Lower lobe of right lung (tissue), 2 donors: ENCODE data around the gene SERINC5. TPM values are rescaled to one million over a fixed set of nuclear protein-coding genes. Genes with fewer than 3 reads are reported as not detected.
"Not testable (repeated sequence)": the region's sequence is repeated elsewhere in the genome, so short reads cannot be mapped to it uniquely, and the experiment has no call there.

Experiments
- ATAC-seq, 2 donors: fragments of 200-7000 bp; cut with Tn5 transposase; one replicate each; pipeline ENCODE4 v1.9.1; 2020 to 2022; ENCODE audit warnings: mild to moderate bottlenecking in 2 of 2, moderate library complexity in 2 of 2
- DNase-seq: peaks from one replicate; pipeline ENCODE4 v3.0.0-alpha.2; 2020
- H3K27ac ChIP-seq: fragments of 200-600 bp; one replicate; pipeline ENCODE4 v1.8.0; 2022
- H3K27me3 ChIP-seq: fragments of 200-600 bp; one replicate; pipeline ENCODE4 v1.8.0; 2022; ENCODE audit warnings: low read depth
- H3K36me3 ChIP-seq: fragments of 200-600 bp; one replicate; pipeline ENCODE4 v1.8.0; 2022; ENCODE audit warnings: mild to moderate bottlenecking
- H3K4me1 ChIP-seq: fragments of 200-600 bp; one replicate; pipeline ENCODE4 v1.8.0; 2022
- H3K4me3 ChIP-seq: fragments of 200-600 bp; one replicate; pipeline ENCODE4 v1.8.0; 2022; ENCODE audit warnings: mild to moderate bottlenecking
- H3K9me3 ChIP-seq: fragments of 200-600 bp; one replicate; pipeline ENCODE4 v1.8.0; 2022
- CTCF ChIP-seq: fragments of 200-600 bp; IDR thresholded peaks from one replicate; pipeline ENCODE4 v1.8.0; 2022; ENCODE audit warnings: antibody characterized with exemption, mild to moderate bottlenecking
- intact Hi-C: fragments of 100-400 bp; cut with DNase I; formaldehyde crosslinking; loops from one replicate; pipeline ENCODE4 v1.11.0; 2022
- long read RNA-seq: library from polyadenylated mRNA; unstranded; transcript quantifications from one replicate; pipeline ENCODE4 v2.0.0, GENCODE V29; 2021
- total RNA-seq: library from RNA; stranded (reverse); fragmentation: NEBNext Ultra II Directional; extraction: Animal tissue kit (Norgen Biotek cat#: 25700); gene quantifications from one replicate; pipeline ENCODE4 v1.2.1, GENCODE V29; 2021
- donor health status: DM: no; HTN: yes; CAD: no; lungs with severe emphysema.

The SERINC5 gene
- total RNA-seq, result 52.6 TPM
- long read RNA-seq, full-length matches to known transcripts, result 4 of 35 reads
- long read RNA-seq, partial matches to known transcripts, result 6 of 35 reads
- long read RNA-seq, other reads (novel, unspliced or antisense), result 25 of 35 reads

DNA sequence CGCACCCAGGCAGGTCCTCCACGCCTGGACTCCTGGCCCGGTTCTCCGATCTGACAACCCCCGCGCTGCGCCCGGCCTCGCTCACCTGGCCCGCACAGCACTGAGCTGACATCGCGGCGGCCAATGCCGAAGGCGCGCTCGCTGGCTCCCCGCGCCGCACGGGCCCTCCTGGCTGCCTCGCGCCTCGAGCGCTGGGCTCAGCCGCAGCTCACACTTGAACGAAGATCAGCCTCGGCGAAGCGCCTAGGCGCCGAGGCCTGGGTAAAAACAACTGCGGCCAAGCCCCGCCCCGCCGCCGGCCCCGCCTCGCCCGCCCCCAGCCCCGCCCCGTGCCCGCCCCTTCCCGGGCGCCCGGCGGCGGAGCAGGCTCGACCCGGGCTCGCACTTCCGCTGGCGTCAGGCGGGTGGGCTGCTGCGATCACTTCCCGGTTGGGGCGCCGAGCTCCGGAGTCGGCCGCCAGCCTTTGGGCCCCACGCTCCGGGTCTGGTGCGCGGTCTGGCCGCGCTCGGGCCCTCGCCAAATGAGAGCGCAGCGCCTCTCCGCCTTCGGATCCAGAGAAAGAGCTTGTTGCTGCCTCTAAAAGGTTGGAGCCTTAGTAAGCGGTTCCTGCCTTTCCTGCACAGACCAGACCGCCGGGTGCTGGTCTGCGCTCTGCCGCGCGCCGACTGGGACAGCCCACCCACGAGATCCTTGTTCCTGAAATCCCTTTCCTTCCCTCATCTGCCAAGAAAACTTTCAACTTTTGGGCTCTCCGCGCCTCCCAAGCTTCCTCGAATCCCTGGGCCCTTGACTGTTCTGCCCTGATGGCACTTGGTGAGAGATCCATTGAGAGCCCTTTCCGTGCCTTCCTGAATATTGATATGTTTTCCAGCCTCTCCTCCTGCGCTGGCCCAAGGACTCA is at the start of gene SERINC5:
SERINC5 (minus strand) TSS at position 238 of the 902 bp plus-strand sequence; CDS start at position 112, 126 bp downstream.
- ATAC-seq, result peak; percentile 94 to 95
- intact Hi-C loops, result no loop called here
- Histone ChIP-seq H3K27me3 (no peaks in the 10 kb centered on the region), H3K4me3 (peak within 1 kb of the TSS; percentile 91), H3K27ac (peak within 1 kb of the TSS; percentile 97), H3K4me1 (peaks cover 54% of the 10 kb centered on the region), H3K9me3 (no peaks in the 10 kb centered on the region), H3K36me3 (no peaks in the 10 kb centered on the region)
- peak; percentile 9 for TF ChIP-seq CTCF
- DNase-seq, result peak; percentile 91

GRCh38 chr5:80302636-80303035 is 46.8 kb upstream of the SERINC5 start:
- TF ChIP-seq CTCF, result no peak
- no peak overlapping the region for H3K27ac ChIP-seq
- no peaks in the 10 kb centered on the region for H3K9me3 ChIP-seq
- no peak overlapping the region for H3K4me3 ChIP-seq
- H3K4me1 ChIP-seq, result no peaks in the 10 kb centered on the region
- no peaks in the 10 kb centered on the region for H3K36me3 ChIP-seq
- H3K27me3 ChIP-seq, result no peaks in the 10 kb centered on the region
- DNase-seq (no peak), ATAC-seq (no peak)
- intact Hi-C loops, result no loop called here

GRCh38 chr5:80301342-80301741 is 45.5 kb upstream of the SERINC5 start:
- H3K36me3 ChIP-seq, H3K4me1 ChIP-seq, DNase-seq, H3K27me3 ChIP-seq, intact Hi-C loops, H3K9me3 ChIP-seq, ATAC-seq, H3K27ac ChIP-seq, H3K4me3 ChIP-seq: not testable (repeated sequence)

DNA sequence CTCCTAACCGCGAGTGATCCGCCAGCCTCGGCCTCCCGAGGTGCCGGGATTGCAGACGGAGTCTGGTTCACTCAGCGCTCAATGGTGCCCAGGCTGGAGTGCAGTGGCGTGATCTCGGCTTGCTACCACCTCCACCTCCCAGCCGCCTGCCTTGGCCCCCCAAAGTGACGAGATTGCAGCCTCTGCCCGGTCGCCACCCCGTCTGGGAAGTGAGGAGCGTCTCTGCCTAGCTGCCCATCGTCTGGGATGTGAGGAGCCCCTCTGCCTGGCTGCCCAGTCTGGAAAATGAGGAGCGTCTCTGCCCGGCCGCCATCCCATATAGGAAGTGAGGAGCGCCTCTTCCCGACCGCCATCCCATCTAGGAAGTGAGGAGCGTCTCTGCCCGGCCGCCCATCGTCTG is 44.9 kb upstream of the SERINC5 start:
- intact Hi-C loops, H3K9me3 ChIP-seq, H3K27me3 ChIP-seq, ATAC-seq, H3K27ac ChIP-seq, H3K36me3 ChIP-seq, DNase-seq, H3K4me3 ChIP-seq, H3K4me1 ChIP-seq: not testable (repeated sequence)

GRCh38 chr5:80300125-80300524 is 44.3 kb upstream of the SERINC5 start:
- no peaks in the 10 kb centered on the region for H3K27me3 ChIP-seq
- intact Hi-C loops, result no loop called here
- H3K4me3 ChIP-seq, result no peak overlapping the region
- H3K4me1 ChIP-seq, result no peaks in the 10 kb centered on the region
- H3K36me3 ChIP-seq, result no peaks in the 10 kb centered on the region
- DNase-seq, result no peak
- H3K27ac ChIP-seq, result no peak overlapping the region
- TF ChIP-seq CTCF, result no peak
- no peaks in the 10 kb centered on the region for H3K9me3 ChIP-seq
- ATAC-seq, result peak in 1 of 2 donors; percentile 47

- Histone ChIP-seq H3K4me1 (no peaks in the 10 kb centered on the region), H3K27me3 (no peaks in the 10 kb centered on the region), H3K36me3 (no peaks in the 10 kb centered on the region), H3K4me3 (no peak overlapping the region), H3K27ac (no peak overlapping the region), H3K9me3 (no peaks in the 10 kb centered on the region)
- DNase-seq, result no peak
- intact Hi-C loops, result no loop called here
- TF ChIP-seq CTCF, result no peak
- ATAC-seq, result no peak
Observed at GRCh38 chr5:80299601-80300000, 43.8 kb upstream of the SERINC5 start.
